Fibroblast of skin of left biceps (primary cell): ENCODE results near the gene PEX14.

Experiments used
- DNase-seq, 2 experiments: peaks; one replicate each; pipeline ENCODE4 v3.0.0-alpha.2; 2013; ENCODE audit warnings: low read depth in 2 of 2

PEX14 gene

GRCh38 chr1:10678852-10679251 is 204.1 kb downstream of the PEX14 start:
- no peak for DNase-seq

- DNase-seq, result peak; percentile 13 to 18
Measured at GRCh38 chr1:10679496-10680220, 204.9 kb downstream of the PEX14 start.
